ENCODE results near the gene TCF4.

The TCF4 gene

DNA sequence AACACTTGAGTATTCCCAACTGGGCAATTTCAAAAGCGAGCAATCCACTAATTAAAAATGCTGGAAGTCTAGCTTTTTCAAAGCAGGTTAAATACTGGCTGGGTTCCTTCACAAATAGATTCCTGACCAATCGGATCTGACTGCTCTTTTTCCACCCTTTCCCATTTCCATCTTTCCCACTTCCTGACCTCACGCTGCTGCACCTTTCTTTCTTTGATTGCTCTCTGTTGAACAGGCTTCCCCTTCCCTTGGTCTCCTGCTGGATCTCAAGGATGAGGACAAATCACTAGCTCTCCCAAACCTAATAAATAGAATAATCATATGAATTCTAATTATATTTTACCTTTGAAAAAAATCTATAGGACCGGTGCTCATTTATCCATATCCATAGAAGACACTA lies 121.2 kb downstream of the TCF4 start:
- DNase-seq = no peak

DNA sequence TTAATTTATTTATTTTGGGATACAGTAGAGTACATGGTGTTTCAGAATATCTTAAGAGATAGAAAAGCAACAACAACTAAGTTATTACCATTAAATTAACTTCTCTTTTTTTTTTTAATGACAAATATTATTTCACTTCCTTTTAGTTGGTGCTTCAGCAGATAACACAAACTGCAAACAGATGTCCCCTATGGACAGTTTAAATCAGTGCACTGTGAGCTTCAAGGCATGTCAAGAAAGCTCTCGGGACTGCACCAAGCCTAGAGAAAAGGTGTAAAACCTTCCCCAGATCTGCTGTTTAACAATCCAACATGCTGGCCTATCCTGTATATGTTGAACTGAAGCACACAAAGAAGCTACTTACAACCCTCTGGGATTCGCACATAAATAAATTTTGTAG lies 122.7 kb downstream of the TCF4 start:
- DNase-seq = no peak

DNA sequence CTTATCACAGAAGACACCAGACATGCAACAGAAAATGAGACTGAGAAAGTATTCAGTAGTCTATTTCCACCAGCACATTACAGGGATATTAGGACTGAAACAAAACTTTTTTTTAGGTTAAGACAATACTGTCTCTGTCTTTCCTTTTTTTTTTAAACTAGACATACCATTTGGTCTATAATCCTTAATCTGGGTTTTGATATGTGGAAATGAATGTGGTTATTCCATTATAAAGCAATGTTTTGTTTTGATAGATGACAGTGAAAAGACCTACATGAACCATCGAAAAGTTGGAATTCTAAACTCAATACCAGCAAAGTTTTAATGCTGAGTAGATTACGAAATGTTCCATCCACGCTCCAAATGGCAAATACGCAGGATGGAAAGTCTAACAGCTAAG lies 123.4 kb downstream of the TCF4 start:
- no peak for DNase-seq

DNA sequence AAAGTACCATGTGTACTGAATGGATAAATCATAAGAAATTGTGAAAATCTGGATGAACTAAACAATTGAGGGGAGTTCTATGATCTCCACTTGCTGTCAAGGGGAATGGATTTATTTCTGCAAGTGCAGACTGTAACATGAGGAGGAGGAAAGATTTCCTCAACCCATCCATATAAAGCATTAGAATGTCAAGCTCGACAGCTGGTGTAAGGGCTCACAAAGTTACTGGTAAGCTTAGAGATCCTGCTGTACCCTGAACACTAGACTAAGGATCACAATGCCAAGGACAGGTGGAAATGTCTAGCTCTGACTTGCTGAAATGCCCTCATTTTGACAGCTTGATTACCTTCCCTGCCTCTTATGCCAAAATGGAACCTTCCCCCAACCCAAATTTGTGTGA lies 125.3 kb downstream of the TCF4 start:
- no peak for DNase-seq

DNA sequence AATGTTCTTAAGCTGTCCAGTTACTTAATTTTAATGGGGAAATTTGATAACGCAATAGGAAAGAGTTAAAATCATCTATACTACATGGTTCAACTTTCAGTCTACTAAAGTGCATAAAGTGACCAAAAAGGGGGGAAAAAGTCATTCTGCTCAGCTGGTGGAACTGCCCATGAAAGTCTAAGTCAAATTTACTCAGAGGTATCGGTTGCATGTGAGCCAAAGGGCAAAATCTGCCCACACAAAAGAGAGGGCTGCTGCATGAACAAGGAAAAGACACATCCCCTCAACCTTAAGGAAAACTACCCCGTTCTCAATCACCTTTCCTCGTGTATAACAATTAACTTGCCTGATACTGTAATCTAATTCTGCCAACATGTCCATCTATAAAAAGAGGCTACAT lies 126.1 kb downstream of the TCF4 start:
- DNase-seq = no peak

DNA sequence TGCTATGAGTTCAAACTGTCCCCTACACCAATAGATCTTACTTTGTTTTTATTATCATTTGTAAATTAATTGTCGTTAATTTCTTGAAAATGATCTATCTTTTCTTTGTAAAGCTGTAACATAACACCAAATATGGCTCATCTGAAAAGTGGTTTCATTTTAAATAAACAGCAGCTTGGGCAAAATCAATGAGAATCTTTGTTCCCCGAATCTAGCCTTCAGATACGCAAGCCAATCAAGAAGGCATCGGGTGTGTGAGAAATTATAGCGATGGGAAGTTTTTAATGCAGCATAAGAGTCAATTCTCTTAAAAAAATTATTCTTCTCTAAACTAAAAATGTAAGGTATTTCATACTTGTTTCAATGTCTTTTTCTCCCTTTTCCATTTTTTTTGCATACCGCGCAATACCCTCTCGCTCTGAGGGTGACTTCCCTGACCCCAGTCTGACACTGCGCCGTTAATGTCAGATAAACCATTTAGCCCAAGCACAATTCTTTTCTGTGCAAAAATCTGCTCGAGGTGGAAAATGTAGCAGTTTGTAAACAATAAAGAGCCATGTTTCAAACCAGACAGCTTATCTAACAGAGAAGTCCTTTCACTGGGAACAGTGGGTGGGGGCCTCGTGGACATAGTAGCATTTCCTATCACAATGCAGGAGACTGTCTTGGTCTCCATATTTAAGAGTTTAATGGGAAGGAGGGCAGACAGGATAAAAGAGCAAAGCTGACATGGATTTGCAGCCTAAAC lies 129.4 kb downstream of the TCF4 start:
- DNase-seq = no peak

DNA sequence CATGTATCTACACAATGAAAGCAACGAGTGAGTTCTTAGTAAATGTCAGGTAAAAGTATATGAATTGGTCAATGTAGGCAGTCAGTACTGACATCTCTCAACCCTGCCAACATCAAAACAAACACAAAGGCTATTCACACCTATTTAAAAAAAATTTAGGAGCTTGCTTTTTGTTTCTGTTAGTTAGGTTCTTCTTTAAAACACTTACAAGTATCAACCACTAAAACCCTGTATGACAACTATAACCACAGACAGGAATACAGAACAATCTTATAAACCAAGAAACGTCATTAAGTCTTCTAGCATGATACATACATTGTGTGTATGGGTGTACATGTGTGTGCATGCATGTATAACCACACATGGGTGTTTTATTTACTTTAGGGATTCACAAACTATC lies 131.0 kb downstream of the TCF4 start:
- no peak for DNase-seq

DNA sequence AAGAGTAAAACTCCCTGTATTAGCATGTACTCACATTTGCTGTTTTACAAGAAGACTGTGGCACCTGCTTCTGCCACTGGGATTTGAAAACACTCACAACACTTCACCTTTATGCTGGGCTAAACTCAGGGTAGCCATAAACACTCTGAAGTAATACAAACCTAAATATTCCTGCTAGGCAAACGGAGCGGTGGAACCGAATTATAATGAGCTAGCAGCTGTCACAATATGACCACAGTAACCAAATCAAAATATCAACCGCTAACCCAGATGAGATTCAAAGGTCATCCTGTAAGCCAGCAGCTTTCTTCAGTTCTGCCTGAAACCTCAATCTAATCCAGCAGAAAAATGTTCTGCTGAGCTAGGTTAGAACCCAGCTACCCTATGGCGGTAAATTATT lies 132.1 kb downstream of the TCF4 start:
- no peak for DNase-seq

DNA sequence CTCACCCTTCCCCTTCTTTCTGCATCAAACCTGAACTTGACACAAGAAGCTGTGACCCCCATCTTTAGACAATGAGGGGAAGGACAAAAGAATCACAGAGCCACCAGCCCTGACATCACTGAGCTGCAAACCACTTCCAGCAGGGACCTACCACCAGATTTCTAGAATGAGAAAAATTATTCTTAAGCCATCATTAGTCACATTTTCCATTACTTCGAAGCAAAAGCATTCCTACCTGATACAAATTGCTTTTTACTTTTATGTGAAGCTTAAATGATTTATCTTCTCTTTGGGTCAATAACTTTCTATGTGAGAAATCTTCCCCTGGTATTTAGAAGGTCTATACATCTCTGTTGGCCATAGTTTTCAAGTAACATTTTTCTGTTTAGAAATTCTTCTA lies 134.8 kb downstream of the TCF4 start:
- DNase-seq = no peak

DNA sequence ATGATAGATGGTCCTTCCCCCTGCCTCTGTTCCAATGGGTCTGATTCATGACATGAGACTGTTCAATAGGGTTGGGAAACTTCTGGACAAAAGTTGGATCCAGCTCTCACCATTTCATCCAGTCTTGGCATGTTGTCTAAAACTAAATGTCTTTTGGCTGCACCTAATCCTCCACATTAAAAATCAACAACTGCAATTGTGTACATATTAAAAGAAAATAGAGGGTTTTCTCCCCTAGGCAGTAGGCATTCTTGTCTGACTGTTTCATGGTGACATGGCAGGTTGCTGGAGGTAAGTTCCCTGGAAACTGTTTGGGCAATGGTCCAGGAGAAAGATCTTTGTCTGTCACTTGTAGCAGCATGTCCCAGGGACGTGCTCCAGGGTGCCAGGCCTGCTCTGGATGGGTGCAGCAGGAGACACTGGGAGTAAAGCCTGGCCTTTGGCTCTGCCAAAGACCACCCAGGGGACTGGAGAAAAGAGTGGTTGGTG lies 135.8 kb downstream of the TCF4 start:
- no peak for DNase-seq

DNA sequence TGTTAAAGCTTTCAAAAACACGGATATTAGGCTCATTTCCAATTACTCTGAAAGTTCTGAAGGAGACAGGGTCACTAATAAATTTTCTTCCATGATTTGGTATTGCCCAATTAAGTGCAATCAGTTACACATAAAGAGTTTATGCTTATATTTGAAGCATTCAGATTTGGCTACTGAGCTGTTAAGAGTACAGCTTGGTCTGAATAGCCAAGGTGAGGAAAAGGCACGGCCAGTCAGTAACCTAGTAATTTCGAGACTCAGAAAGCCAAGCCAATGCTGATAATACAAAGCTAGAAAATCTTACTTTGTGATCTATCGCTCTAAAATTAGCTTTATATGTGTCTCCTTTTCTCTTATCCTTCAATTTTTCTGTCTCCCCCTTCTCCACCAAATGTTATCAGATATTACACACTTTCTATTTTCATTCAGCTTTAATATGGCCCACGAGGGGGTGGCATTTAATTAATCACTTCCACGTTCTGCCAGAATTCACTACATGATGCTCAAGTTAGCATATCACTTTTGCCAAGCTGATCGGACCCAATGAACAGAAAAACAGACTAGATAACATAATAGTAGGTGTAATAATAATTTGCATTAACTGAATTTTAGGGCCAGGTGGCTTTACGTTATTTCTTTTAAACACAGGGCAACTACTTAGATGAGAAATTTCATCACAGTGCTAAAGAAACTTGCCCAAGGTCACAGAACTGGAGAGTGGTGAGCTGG lies 138.4 kb downstream of the TCF4 start:
- no peak for DNase-seq

DNA sequence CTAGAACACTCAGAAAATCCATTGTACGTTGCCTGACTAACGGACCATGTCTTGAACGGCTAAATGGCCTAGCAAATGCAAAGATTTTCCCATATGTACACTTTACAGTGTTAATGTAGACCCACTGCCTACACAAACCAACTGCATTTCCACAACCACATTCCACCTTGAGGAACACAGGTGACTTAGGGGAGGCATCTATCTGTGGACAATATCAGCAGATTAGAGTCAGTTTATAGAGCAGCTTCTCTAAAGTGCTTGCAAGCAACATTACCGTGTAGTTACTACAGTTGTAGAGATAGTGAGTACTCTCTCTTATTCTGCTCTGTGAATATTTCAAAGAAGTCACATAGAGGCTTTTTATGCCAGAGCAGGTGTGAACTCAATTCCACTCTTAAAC lies 139.6 kb downstream of the TCF4 start:
- DNase-seq = no peak

DNA sequence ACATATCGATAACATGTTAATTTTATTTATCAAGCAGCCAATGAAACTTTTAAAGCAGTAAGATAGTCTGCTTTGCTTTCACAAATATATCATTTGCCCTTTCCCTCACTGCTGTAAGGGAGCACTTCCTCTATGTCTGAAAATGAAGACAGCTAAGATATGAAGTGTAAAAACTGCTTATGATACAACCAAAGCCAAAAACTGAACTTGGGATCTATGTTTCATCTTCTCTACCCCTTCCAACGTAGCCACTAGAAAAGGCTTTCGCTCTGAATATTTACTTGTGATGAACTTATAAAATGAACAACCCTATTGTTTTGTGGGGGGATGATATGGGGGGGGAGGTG lies 140.3 kb downstream of the TCF4 start:
- DNase-seq = no peak

DNA sequence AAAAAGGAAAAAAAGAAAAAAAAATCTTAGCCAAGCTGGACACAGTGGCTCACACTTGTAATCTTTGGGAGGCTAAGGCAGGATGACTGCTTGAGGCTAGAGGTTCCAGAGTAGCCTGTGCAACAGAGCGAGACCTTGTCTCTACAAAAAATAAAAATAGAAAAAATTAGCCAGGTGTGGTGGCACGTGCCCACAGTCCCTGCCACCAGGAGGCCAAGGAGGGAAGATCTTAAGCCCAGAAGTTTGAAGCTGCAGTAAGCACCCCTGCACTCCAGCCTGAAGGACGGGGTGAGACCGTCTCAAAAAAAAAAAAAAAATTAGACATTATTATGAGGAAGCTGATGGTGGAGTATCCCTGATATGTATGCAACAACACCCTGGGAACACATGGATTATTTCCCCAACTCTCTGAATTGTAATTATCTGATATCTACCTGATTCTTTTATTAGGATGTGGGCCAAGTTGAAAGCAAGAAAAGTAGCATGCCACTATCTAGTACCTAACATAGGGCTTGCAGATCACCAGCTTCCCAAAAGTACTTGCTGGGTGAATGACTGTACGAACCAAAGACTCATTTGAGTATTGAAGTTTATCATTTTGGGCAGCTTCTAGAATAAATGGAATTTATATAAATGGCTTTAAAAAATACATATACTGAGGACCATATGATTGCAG lies 140.9 kb downstream of the TCF4 start:
- no peak for DNase-seq

DNA sequence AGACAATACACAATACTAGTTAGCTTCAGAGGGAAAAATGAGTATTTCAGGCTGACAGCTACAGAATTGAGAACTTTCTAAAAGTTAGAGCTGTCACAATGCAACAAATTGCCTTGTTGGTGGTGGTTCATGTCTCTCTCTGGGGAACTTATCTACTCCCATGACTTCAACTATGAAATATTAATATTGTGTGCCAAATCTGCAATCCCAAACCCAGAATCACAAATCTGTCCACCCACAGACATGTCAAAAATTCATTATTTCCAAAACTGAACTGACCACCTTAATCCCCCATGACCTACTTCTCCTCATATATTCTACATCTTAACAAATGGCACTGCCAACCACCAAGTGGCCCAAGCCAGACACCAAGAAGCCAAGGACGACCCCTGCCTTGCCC lies 143.5 kb downstream of the TCF4 start:
- no peak for DNase-seq

DNA sequence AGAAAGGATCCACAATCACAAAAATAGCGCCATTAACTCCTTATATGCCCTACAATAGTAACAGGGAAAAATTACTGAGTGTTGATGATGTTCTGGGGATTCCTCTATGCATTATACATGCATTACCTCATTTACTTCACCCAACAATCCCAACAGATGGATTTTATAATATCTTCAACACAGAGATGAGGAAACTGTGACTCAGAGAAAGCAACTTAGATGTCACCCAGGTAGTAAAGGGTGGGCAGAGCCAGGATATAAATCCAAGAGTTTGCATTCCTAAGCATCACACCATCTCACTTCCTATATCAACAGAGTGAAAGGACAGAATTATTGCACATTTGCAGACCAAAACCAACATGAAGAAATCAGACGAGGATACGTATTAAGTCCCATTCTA lies 144.2 kb downstream of the TCF4 start:
- DNase-seq = no peak

DNA sequence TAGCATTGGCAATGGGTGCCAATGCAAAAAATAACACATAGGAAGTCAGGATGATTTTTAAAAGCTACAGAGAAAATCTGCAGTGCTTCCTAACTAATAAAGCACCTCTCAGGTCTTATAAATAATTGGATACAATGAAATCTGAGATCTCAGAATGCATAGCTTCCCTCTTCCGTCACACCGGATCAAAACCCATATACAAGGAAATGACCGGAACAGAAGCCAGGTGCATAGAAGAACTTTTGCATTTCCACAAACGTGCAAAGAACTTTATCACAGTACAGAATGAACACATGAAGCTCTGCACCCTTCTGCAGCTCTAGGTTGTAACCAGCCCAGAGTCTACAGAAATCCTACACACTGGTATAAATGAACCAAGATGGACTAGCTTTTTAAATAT lies 145.4 kb downstream of the TCF4 start:
- DNase-seq = no peak

DNA sequence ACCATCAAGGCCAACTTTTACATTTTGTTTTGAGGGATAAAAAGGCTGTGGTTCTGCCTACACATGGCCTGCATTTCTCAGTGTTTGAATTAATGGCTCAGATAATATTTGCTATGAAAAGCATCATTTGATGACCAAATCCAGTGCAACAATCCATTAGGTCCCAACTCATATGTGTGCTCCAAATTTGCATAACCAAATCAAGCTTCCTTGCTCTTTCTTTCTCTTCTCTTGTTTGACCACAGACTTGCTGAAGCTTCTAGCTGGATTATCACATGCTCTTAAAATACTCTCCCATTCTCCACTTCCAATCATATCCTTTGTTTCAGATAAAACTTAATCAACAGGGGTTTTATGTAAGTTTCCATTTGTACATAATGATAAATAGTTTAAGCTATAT lies 147.0 kb downstream of the TCF4 start:
- no peak for DNase-seq

DNA sequence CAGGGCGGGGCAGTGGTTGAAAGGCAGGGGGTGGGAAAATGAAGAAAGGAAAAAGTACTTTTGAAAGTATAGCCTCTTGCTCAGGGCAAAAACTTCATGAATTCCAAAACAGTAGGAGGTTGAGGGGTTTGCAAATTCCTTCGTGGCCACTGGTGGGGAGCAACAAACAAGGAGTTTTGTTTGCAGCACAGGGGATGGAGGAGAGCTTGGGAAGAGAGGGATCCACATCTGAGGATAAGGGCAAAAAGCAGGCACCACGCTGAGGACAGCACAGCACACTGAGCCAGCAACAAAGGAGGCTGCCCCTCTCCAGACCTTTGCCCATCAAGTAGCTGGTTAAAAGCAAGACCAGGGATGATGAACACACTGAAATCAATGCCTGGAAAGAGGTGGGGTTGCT lies 148.9 kb downstream of the TCF4 start:
- no peak for DNase-seq

DNA sequence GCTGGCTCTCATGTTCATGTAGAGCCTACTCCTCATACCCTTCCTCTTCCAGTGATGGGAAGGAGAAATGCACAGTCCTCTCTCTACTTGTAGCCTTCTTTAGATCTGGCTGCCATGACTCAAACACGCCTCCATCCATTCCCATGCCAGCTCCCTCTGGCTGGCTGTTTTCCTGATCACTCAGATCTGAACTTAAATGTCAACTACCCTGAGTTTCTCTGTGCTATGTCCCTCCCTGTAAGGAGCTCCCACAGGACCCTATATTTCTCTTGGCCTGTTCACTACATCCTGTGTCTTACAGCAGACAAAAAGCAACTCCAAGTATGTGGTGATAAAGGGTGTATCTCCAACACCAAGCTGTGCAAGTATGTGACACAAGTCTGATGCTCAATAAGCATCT lies 152.4 kb downstream of the TCF4 start:
- no peak for DNase-seq

DNA sequence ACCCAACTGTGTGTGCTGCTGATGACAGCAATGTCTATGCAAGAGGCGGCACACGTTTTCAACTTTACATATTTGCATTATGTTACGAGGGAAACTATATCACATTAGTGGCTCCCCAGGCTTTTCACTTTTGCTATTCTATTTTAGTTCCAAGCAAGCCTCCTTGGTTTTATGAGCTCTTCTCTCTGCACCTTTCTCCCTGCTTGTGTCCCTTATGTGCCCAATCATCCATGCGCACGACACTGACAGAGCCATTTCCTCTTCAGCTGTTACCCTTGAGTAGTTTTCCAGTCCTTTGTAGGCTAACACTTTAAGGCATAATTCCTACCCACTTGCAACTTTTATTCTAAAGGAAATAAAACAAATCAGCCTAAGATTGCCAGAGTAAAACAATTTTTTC lies 154.3 kb downstream of the TCF4 start:
- DNase-seq = no peak

DNA sequence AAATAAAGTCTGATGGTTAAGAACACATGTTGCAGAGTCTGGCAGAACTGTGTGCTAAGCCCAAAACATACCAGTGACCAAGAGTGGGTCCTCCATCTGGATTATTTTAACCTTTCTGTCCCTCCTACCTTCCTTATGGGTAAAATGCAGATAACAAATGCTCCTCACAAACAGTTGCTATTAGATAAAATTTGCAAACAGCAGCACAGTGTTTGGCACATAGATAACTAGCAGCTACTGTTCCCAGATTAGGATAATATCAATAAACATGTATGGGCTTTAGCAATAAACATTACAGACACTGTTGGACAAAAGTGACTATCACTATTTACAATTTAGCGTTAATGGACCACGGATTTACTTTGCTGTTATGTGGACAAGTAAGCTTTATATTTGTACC lies 154.9 kb downstream of the TCF4 start:
- no peak for DNase-seq

DNA sequence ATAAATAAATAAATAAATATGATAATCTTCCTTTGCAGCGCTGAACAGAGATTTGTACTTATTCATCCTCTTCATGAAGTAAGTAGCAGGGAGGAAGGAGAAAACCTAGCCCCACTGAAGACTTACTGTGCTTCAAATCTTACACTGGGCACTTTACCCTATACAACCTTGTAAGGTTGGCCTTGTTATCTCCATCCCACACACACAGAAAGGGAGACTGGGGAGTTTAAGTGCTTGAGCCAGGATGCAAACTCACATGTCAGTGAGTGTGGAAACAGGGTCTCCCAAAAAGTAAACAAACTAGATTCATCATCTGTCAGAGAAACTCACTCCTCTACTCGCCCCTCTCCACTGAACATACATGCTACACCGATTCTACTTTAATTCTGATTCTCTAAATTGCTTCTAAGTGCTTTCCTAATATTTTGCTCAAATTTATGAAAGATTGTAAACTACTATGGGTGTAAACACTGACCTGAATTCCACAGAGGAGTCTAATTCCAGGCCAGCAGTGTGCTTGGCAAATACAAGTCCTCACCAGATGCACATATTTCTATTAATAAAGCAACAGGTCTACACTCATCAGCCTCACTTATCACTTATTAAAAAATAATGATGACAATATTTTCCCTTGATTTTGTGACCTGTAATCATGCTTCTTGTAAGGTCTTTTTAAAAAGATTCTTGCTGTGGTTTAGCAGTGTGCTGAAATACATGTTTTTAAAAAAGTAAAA lies 155.5 kb downstream of the TCF4 start:
- DNase-seq = no peak

DNA sequence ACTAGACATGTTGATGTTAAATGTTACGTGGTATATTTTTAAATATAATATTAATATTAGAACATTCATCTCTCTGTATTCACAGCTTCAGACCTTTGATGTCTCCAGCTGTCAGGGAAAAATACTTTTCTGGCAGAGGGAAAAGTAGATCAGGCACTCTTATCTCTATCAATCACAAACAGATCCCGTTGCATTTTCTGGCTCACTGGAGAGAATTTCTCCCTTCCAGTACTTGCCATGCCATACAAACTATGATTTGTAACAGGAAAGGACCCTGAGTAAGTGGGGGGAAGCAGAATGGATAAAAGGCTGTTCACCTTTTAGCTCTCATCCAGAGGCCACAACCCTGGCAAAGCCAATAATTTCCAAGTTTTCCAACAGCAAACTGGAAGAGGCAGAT lies 158.0 kb downstream of the TCF4 start:
- no peak for DNase-seq

Measured in DMS53 (cell line).